ENCODE data around the gene HTR7.

Gene HTR7

DNA sequence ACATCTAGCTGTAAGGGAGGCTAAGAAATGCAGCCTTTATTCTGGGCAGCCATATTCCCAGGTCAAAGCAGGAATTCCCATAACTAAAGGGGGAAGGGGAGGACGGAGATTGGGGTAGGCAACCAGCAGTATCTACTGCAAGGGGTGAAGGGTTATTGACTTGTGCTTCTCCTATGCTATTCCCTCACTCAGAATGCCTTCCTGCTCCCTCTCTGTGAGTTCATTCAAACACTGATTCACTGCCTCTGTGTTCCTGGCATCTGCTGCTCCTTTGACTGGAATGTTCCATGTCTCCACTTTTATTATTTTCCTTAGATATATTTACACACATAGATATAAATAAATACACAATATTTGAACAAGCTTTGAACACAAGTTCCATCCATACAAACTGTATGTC, 11.1 kb downstream of the HTR7 start:
- DNase-seq (ENCODE audit: extremely low read depth, insufficient read length) = no peak
- H3K27me3 ChIP-seq (replicated peaks; ENCODE audit: control insufficient read depth, insufficient read depth, low read length) = no peaks in the 10 kb centered on the region; the same call in none of the 2 replicates
- no peak overlapping the region for H3K4me3 ChIP-seq (replicated peaks; ENCODE audit: low read depth, low read length)
- no peaks in the 10 kb centered on the region for H3K36me3 ChIP-seq (ENCODE audit: control insufficient read depth, insufficient read depth, low read length)
- TF ChIP-seq, protein P1, sequence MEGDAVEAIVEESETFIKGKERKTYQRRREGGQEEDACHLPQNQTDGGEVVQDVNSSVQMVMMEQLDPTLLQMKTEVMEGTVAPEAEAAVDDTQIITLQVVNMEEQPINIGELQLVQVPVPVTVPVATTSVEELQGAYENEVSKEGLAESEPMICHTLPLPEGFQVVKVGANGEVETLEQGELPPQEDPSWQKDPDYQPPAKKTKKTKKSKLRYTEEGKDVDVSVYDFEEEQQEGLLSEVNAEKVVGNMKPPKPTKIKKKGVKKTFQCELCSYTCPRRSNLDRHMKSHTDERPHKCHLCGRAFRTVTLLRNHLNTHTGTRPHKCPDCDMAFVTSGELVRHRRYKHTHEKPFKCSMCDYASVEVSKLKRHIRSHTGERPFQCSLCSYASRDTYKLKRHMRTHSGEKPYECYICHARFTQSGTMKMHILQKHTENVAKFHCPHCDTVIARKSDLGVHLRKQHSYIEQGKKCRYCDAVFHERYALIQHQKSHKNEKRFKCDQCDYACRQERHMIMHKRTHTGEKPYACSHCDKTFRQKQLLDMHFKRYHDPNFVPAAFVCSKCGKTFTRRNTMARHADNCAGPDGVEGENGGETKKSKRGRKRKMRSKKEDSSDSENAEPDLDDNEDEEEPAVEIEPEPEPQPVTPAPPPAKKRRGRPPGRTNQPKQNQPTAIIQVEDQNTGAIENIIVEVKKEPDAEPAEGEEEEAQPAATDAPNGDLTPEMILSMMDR (IDR thresholded peaks at IDR 0.05; ENCODE audit: insufficient read depth, low read length, poor library complexity, severe bottlenecking) = no peak

DNA sequence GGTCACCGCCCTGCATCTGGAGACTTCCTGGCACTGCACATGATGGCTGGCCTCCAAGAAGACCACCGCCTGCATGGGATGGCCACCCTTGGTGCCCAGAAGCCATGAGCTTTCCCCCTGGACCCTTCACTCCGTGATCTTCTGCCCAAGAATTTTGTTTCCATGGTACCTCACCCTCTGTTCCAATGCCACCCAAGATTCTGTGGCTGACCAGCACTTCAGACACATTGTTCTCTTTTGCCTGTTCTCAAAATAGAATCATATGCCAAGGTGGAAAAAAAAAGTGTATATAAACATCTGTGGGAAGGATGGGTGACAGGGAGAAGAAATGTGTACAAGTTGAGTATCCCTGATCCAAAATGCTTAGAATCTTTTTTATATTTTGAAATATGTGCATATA, 12.1 kb downstream of the HTR7 start:
- Histone ChIP-seq H3K36me3 (ENCODE audit: control insufficient read depth, insufficient read depth, low read length) (no peaks in the 10 kb centered on the region), H3K4me3 (replicated peaks; ENCODE audit: low read depth, low read length) (no peak overlapping the region), H3K27me3 (replicated peaks; ENCODE audit: control insufficient read depth, insufficient read depth, low read length) (no peaks in the 10 kb centered on the region; the same call in none of the 2 replicates)
- DNase-seq (ENCODE audit: extremely low read depth, insufficient read length) = no peak
- TF ChIP-seq, protein P1 (IDR thresholded peaks at IDR 0.05; ENCODE audit: insufficient read depth, low read length, poor library complexity, severe bottlenecking) = no peak

DNA sequence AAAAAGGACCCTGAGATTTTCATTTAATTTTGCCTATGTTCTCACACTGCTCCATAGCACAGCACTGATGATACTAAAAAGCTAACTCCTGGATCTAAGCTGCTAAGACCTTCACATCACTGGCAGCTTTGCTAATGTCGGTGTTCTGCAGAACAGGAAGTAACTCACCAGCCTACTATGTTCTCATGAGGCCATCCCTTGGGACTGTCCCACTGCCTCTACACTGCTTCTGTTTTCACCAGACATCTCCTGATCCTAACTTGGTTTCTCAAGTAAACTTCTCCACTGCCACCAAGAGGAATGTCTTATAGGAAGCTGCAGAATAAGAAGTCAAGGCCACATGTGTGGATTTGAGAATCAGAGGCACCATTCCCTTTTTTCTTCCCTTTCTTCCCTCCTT, 15.1 kb downstream of the HTR7 start:
- Histone ChIP-seq H3K4me3 (replicated peaks; ENCODE audit: low read depth, low read length) (no peak overlapping the region), H3K27me3 (replicated peaks; ENCODE audit: control insufficient read depth, insufficient read depth, low read length) (no peaks in the 10 kb centered on the region; the same call in none of the 2 replicates), H3K36me3 (ENCODE audit: control insufficient read depth, insufficient read depth, low read length) (no peaks in the 10 kb centered on the region)
- TF ChIP-seq, protein P1 (IDR thresholded peaks at IDR 0.05; ENCODE audit: insufficient read depth, low read length, poor library complexity, severe bottlenecking) = no peak
- DNase-seq (ENCODE audit: extremely low read depth, insufficient read length) = no peak

DNA sequence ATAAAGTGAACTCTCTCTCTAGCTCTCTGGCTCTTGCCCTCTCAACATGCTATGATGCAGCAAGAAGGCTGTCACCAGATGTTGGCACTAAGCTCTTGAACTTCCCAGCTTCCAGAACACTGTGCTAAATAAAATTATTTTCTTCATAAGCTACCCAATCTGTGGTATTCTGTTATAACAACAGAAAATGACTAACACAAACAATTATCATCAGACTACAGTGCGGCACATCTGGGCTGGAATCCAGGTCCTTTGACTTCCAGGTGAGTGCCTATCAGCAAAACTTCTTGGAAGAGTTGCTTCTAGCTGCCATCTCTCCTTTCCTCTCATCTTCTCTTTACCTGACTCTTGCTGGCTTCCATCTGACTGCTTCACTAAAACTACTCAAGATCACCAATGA, 20.4 kb downstream of the HTR7 start:
- no peaks in the 10 kb centered on the region; the same call in 1 of the 2 replicates for H3K27me3 ChIP-seq (replicated peaks; ENCODE audit: control insufficient read depth, insufficient read depth, low read length)
- DNase-seq (ENCODE audit: extremely low read depth, insufficient read length) = no peak
- TF ChIP-seq, protein P1 (IDR thresholded peaks at IDR 0.05; ENCODE audit: insufficient read depth, low read length, poor library complexity, severe bottlenecking) = no peak
- no peaks in the 10 kb centered on the region for H3K36me3 ChIP-seq (ENCODE audit: control insufficient read depth, insufficient read depth, low read length)
- no peak overlapping the region for H3K4me3 ChIP-seq (replicated peaks; ENCODE audit: low read depth, low read length)

DNA sequence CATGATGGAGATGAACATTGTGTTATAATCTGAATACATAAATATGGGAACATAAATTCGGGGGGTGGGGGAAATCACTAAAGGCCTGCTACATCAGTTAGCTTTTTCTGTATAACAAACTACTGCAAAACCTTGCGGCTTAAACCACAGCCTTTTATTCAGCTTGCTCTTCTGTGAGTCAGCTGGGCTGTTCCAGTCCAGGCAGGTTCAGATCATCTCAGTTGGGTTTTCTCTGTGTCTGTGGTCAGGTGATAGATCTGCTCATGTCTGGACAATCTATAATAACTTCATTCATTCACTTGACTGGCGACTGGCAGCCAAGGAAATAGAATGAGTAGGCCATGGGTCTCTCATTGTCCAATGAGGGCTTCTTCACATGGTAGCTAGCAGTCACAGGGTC, 23.5 kb downstream of the HTR7 start:
- H3K36me3 ChIP-seq (ENCODE audit: control insufficient read depth, insufficient read depth, low read length) = no peaks in the 10 kb centered on the region
- DNase-seq (ENCODE audit: extremely low read depth, insufficient read length) = no peak
- TF ChIP-seq, protein P1 (IDR thresholded peaks at IDR 0.05; ENCODE audit: insufficient read depth, low read length, poor library complexity, severe bottlenecking) = no peak
- H3K27me3 ChIP-seq (replicated peaks; ENCODE audit: control insufficient read depth, insufficient read depth, low read length) = no peaks in the 10 kb centered on the region
- no peak overlapping the region for H3K4me3 ChIP-seq (replicated peaks; ENCODE audit: low read depth, low read length)

DNA sequence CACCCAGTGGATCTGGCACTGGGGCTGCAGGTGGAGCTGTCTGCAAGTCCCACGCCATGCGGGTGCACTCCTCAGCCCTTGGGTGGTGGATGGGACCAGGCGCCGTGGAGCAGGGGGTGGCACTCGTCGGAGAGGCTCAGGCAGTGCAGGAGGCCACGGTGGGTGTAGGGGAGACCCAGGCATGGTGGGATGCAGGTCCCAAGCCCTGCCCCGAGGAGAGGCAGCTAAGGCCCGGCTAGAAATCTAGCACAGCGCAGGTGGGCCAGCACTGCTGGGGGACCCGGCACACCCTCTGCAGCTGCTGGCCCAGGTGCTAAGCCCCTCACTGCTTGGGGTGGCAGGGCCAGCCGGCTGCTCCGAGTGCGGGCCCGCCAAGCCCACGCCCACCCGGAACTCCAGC, 25.7 kb downstream of the HTR7 start:
- H3K4me3 ChIP-seq (replicated peaks; ENCODE audit: low read depth, low read length) = no peak overlapping the region
- DNase-seq (ENCODE audit: extremely low read depth, insufficient read length) = no peak
- TF ChIP-seq, protein P1 (IDR thresholded peaks at IDR 0.05; ENCODE audit: insufficient read depth, low read length, poor library complexity, severe bottlenecking) = no peak
- H3K27me3 ChIP-seq (replicated peaks; ENCODE audit: control insufficient read depth, insufficient read depth, low read length) = no peaks in the 10 kb centered on the region
- H3K36me3 ChIP-seq (ENCODE audit: control insufficient read depth, insufficient read depth, low read length) = no peaks in the 10 kb centered on the region
